Transverse colon (tissue), 4 donors: ENCODE measurements around the gene NOTCH3. TPM values are rescaled to one million over a fixed set of nuclear protein-coding genes. Genes with fewer than 3 reads are reported as not detected.

Experiments
- DNase-seq: peaks from one replicate; pipeline ENCODE4 v3.0.0-alpha.2; 2019
- H3K27ac ChIP-seq, 4 donors: fragments of 200-600 bp; sonication (generic); 2 replicates each; pipeline ENCODE4 v1.5.1; 2016 to 2018; ENCODE audit warnings: inconsistent platforms in 4 of 4
- H3K27me3 ChIP-seq: fragments of 200-600 bp; sonication (generic); 2 replicates; pipeline ENCODE4 v1.5.1; 2017; ENCODE audit warnings: inconsistent platforms
- H3K36me3 ChIP-seq, 4 donors: fragments of 200-600 bp; sonication (generic); 2 replicates each; pipeline ENCODE4 v1.5.1; 2017 to 2019; ENCODE audit warnings: inconsistent platforms in 4 of 4
- H3K4me1 ChIP-seq, 4 donors: fragments of 200-600 bp; sonication (generic); 2 replicates each; pipeline ENCODE4 v1.5.1; 2017 to 2020; ENCODE audit warnings: inconsistent platforms in 4 of 4
- H3K4me3 ChIP-seq, 4 donors: fragments of 200-600 bp; sonication (generic); 1 replicate in 1 of 4; 2 replicates in 3 of 4; pipeline versions ENCODE4 v1.5.1 to v1.6.1; 2017 to 2019; ENCODE audit warnings: inconsistent platforms in 4 of 4
- H3K9me3 ChIP-seq, 2 donors: fragments of 200-600 bp; sonication (generic); 2 replicates each; pipeline ENCODE4 v1.5.1; 2017 to 2019; ENCODE audit warnings: inconsistent platforms in 2 of 2
- EP300 ChIP-seq: sonication (generic); formaldehyde crosslinking; IDR thresholded peaks from one replicate; pipeline ENCODE4 v1.6.1; 2017; ENCODE audit warnings: antibody characterized with exemption, low read depth
- POLR2A ChIP-seq: fragments of 450-650 bp; IDR thresholded peaks from one replicate; pipeline ENCODE4 v1.6.1; 2016; ENCODE audit warnings: antibody characterized with exemption, mild to moderate bottlenecking, moderate library complexity
- POLR2AphosphoS5 ChIP-seq, 3 donors: sonication (generic); formaldehyde crosslinking; IDR thresholded peaks; one replicate each; pipeline ENCODE4 v1.6.1; 2016; ENCODE audit warnings: antibody characterized with exemption in 3 of 3
- WGBS, 2 donors: methylation state at CpG; one replicate each; pipeline ENCODE4 v1.1.5; 2018; ENCODE audit warnings: low coverage in 1 of 2; 5-methylcytosine and 5-hydroxymethylcytosine counted together
- in situ Hi-C, 4 donors: fragments of 200-750 bp; cut with MboI; loops; one replicate each; pipeline versions ENCODE4 v1.15.0 to v1.15.1; 2017; ENCODE audit warnings: low sequenced_read_pairs in 3 of 4, low pct_ligation_motif_present in 1 of 4, low pct_unique_long_range_greater_than_20kb in 1 of 4
- intact Hi-C: fragments of 100-400 bp; cut with DNase I; formaldehyde crosslinking; loops from one replicate; pipeline ENCODE4 v1.15.1; 2023; ENCODE audit warnings: low total_unique reads
- total RNA-seq, 4 donors: library from RNA; depleted of rRNA; stranded (reverse); fragments of >200 nt; gene quantifications; one replicate each; pipeline ENCODE4 v1.1.0, GENCODE V29; 2016
- TF ChIP-seq, protein P1 (sequence below), 5 experiments: fragments of 200-600 bp in 3 of 5; fragments of 450-650 bp in 2 of 5; sonication (generic) in 3 of 5; IDR thresholded peaks; 1 replicate in 2 of 5; 2 replicates in 3 of 5; pipeline ENCODE4 v1.5.1; 2016 to 2017; ENCODE audit warnings: antibody characterized with exemption in 5 of 5, inconsistent platforms in 3 of 5, mild to moderate bottlenecking in 2 of 5, moderate library complexity in 1 of 5

The NOTCH3 gene
- total RNA-seq, 4 donors from 2014 or later, result 2.2 to 16.3 (median 4.7) TPM

DNA sequence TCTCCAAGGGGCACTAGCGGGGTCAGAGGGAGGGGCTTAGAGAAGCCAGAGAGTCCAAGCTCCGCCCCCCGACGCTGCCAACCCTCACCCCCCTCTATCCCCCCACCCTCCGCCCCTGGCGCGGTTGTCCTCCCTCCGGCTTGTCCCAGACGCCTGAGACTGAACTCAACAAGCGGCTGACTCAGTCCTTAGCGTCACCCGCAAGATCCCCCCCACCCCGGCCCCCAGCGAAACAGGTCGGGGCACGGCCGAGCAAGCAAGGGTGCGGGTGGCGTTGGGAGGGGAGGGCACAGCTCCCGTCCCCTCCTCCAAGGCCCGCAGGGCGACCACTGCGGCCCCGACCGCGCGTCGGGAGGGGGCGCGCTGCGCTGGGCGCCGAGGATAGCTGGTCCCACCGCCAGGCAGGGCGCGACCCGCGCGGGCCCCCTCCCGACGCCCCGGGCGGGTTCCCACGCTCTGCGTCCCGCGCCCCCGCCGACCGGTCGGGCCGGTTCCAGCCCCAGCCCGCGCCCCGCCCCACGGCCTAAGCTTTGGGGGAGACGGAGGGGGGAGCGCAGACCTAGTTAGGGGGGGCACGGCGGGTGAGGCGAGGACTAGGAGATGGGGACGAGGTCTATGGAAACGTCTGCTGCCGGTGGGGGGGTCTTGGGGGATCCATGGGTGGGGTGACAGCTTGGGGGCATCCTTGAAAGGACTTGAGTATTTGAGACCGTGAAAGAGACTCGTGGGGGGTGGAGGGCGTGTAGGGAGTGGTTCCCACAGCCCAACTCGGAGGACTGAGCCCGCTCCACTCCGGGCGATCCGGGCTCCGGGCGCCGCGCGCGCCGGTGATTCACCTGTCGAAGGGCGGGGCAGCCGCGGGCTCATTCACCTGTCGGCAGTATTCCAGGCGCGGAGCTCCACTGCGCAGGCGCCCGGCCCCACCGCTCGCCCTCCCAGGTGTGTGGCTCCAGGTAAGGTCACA is 5.1 kb downstream of the NOTCH3 start:
- intact Hi-C loops (no loop called here), in situ Hi-C loops (no loop called here)
- Histone ChIP-seq H3K27ac (peak overlapping the region in 2 of 4 donors; percentile 9 to 33), H3K27me3 (peaks cover 62% of the 10 kb centered on the region), H3K4me3 (peak overlapping the region; percentile 11 to 47 (median 29)), H3K36me3 (no peaks in the 10 kb centered on the region), H3K4me1 (peaks cover 13 to 37% (median 23%) of the 10 kb centered on the region in 4 donors), H3K9me3 (no peaks in the 10 kb centered on the region)
- WGBS, 2 donors, result 7% methylated on average over 65 of the region's 91 CpGs; no CpG with 5 or more reads in 1 of the 2 donors
- DNase-seq, result peak; percentile 88
- TF ChIP-seq POLR2A, result no peak
- TF ChIP-seq EP300, result no peak
- TF ChIP-seq, protein P1, sequence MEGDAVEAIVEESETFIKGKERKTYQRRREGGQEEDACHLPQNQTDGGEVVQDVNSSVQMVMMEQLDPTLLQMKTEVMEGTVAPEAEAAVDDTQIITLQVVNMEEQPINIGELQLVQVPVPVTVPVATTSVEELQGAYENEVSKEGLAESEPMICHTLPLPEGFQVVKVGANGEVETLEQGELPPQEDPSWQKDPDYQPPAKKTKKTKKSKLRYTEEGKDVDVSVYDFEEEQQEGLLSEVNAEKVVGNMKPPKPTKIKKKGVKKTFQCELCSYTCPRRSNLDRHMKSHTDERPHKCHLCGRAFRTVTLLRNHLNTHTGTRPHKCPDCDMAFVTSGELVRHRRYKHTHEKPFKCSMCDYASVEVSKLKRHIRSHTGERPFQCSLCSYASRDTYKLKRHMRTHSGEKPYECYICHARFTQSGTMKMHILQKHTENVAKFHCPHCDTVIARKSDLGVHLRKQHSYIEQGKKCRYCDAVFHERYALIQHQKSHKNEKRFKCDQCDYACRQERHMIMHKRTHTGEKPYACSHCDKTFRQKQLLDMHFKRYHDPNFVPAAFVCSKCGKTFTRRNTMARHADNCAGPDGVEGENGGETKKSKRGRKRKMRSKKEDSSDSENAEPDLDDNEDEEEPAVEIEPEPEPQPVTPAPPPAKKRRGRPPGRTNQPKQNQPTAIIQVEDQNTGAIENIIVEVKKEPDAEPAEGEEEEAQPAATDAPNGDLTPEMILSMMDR (IDR thresholded peaks at IDR 0.05), result no peak
- no peak for TF ChIP-seq POLR2AphosphoS5 (IDR thresholded peaks at IDR 0.05)

GRCh38 chr19:15194938-15195337 is 5.9 kb downstream of the NOTCH3 start:
- H3K4me1 ChIP-seq, result peaks cover 6 to 30% (median 16%) of the 10 kb centered on the region in 4 donors
- peak overlapping the region in 2 of 4 donors; percentile 40 to 47 for H3K4me3 ChIP-seq
- DNase-seq, result no peak
- no peak for TF ChIP-seq EP300
- no peak for TF ChIP-seq POLR2A
- TF ChIP-seq, protein P1 (IDR thresholded peaks at IDR 0.05), result no peak
- no peak for TF ChIP-seq POLR2AphosphoS5 (IDR thresholded peaks at IDR 0.05)
- H3K36me3 ChIP-seq, result no peaks in the 10 kb centered on the region
- peak overlapping the region in 2 of 4 donors; percentile 9 to 14 for H3K27ac ChIP-seq
- in situ Hi-C loops (no loop called here), intact Hi-C loops (no loop called here)
- peaks cover 55% of the 10 kb centered on the region for H3K27me3 ChIP-seq
- no peaks in the 10 kb centered on the region for H3K9me3 ChIP-seq
- 59% methylated on average over 6 of the region's 6 CpGs; no CpG with 5 or more reads in 1 of the 2 donors for WGBS, 2 donors

DNA sequence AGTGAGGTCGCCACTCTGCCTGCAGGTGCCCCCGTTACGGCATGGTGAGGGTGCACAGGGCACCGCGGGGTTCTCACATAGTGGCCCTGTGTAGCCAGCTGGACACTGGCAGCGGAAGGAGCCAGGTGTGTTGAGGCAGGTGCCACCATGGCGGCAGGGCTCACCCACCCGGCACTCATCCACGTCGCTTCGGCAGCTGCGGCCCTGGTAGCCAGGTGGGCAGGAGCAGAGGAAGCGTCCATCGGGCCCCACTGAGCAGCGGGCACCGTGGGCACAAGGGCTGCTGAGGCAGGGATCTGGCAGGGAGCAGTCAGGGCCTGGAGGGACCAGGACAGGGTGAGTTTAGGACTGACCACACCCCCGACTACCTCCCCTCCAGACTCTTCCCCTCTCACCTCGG is 8.8 kb downstream of the NOTCH3 start:
- no peak for DNase-seq
- Histone ChIP-seq H3K4me1 (peaks cover 0 to 17% (median 10%) of the 10 kb centered on the region in 4 donors), H3K4me3 (no peak overlapping the region), H3K27me3 (peaks cover 30% of the 10 kb centered on the region), H3K27ac (no peak overlapping the region), H3K9me3 (no peaks in the 10 kb centered on the region), H3K36me3 (no peaks in the 10 kb centered on the region)
- TF ChIP-seq, protein P1 (IDR thresholded peaks at IDR 0.05), result no peak
- no peak for TF ChIP-seq POLR2A
- intact Hi-C loops, result no loop called here
- WGBS, 2 donors, result 94% methylated on average over 10 of the region's 18 CpGs; no CpG with 5 or more reads in 1 of the 2 donors
- in situ Hi-C loops, result no loop called here

GRCh38 chr19:15191514-15191913 is 9.3 kb downstream of the NOTCH3 start:
- H3K9me3 ChIP-seq, result no peaks in the 10 kb centered on the region
- WGBS, 2 donors, result 94 to 100% methylated on average over 3 to 15 of the region's 18 CpGs
- in situ Hi-C loops (no loop called here), intact Hi-C loops (no loop called here)
- DNase-seq, result no peak
- peaks cover 0 to 16% (median 9%) of the 10 kb centered on the region in 4 donors for H3K4me1 ChIP-seq
- TF ChIP-seq POLR2A, result no peak
- TF ChIP-seq EP300, result no peak
- TF ChIP-seq, protein P1 (IDR thresholded peaks at IDR 0.05), result no peak
- TF ChIP-seq POLR2AphosphoS5 (IDR thresholded peaks at IDR 0.05), result no peak
- H3K4me3 ChIP-seq, result no peak overlapping the region
- H3K36me3 ChIP-seq, result no peaks in the 10 kb centered on the region
- no peak overlapping the region for H3K27ac ChIP-seq
- H3K27me3 ChIP-seq, result peaks cover 26% of the 10 kb centered on the region
